AG04449 (cell line): ENCODE measurements around the gene GPD1.
A peak's percentile ranks its signal among the peaks of the same experiment; 100 is the strongest.

Experiments
- CTCF ChIA-PET: fragments of 350-600 bp; formaldehyde crosslinking; extraction: SDS; loops from one replicate; lab custom pipeline; 2021; ENCODE audit warnings: antibody characterized with exemption; lab: Yijun Ruan, JAX
- POLR2A ChIA-PET: fragments of 400-600, 350-600 bp; formaldehyde crosslinking; extraction: SDS; loops from one replicate; lab custom pipeline; 2020; ENCODE audit warnings: antibody characterized with exemption, inconsistent platforms; lab: Yijun Ruan, JAX
- DNase-seq: peaks from one replicate; pipeline ENCODE4 v3.0.0-alpha.2; 2010; ENCODE audit warnings: low read depth, low spot score
- H3K4me3 ChIP-seq: 2 replicates; pipeline ENCODE4 v1.5.1; 2011; ENCODE audit warnings: low read depth, mild to moderate bottlenecking, control low read depth, low read length
- TF ChIP-seq, protein P1 (sequence below): IDR thresholded peaks from one replicate; pipeline ENCODE4 v1.5.1; 2011; ENCODE audit warnings: mild to moderate bottlenecking, moderate library complexity, low read length, control low read depth, inconsistent platforms; ENCODE audit not compliant: insufficient read depth; ENCODE audit errors: missing control alignments

The GPD1 gene

GRCh38 chr12:50099302-50100008 lies 4.4 kb upstream of the GPD1 start:
- TF ChIP-seq, protein P1, sequence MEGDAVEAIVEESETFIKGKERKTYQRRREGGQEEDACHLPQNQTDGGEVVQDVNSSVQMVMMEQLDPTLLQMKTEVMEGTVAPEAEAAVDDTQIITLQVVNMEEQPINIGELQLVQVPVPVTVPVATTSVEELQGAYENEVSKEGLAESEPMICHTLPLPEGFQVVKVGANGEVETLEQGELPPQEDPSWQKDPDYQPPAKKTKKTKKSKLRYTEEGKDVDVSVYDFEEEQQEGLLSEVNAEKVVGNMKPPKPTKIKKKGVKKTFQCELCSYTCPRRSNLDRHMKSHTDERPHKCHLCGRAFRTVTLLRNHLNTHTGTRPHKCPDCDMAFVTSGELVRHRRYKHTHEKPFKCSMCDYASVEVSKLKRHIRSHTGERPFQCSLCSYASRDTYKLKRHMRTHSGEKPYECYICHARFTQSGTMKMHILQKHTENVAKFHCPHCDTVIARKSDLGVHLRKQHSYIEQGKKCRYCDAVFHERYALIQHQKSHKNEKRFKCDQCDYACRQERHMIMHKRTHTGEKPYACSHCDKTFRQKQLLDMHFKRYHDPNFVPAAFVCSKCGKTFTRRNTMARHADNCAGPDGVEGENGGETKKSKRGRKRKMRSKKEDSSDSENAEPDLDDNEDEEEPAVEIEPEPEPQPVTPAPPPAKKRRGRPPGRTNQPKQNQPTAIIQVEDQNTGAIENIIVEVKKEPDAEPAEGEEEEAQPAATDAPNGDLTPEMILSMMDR = no peak
- H3K4me3 ChIP-seq = no peak overlapping the region
- no peak for DNase-seq
- POLR2A ChIA-PET = interaction anchor here (1.1 to 1.4 kb wide), 2 partner anchors 12 to 15 kb away, joined by 3 to 6 read pairs; partner anchors contain the start of gene COX14
- CTCF ChIA-PET = interaction anchor here (1.6 to 7.0 kb wide), 3 partner anchors 11 to 15 kb away, joined by 6 to 144 read pairs (median 57); partner anchors contain the start of genes COX14 and SMARCD1

DNA sequence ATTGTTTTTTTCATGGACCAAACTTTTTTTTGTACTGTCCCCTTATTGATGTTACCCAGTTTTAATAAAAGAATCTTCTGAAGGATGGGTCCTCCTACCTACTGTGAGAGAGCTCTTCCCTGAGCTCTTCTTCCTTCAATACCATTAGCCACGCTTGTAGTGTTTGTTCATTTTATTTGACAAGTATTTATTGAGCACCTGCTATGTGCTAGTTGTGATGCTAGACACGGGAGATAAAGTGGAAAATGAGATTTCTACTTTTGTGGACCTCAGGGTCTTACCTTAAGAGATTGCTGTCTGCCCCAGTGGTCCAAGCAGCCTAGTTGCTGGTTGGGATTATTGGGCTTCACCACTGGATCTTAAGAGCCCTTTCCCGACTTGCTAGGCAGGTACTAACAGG lies 3.2 kb upstream of the GPD1 start:
- DNase-seq = no peak

GRCh38 chr12:50101663-50102062 lies 2.1 kb upstream of the GPD1 start:
- TF ChIP-seq, protein P1 = peak; percentile 46
- no peak overlapping the region for H3K4me3 ChIP-seq
- ChIA-PET POLR2A (interaction anchor here (0.8 to 3.0 kb wide), 4 partner anchors 10 to 120 kb away, joined by 3 to 17 read pairs (median 3); partner anchors contain the start of gene COX14), CTCF (interaction anchor here (0.8 to 7.0 kb wide), 9 partner anchors 8 to 213 kb away, joined by 3 to 144 read pairs (median 6); partner anchors contain the start of genes COX14 and SMARCD1)
- DNase-seq = no peak

More for the DNA sequence above, 3.2 kb upstream of the GPD1 start:
- H3K4me3 ChIP-seq = no peak overlapping the region
- TF ChIP-seq, protein P1 = no peak
- POLR2A ChIA-PET = no interaction called here
- CTCF ChIA-PET = interaction anchor here (0.5 to 7.0 kb wide), 6 partner anchors 10 to 75 kb away, joined by 3 to 144 read pairs (median 3); partner anchors contain the start of gene COX14

GRCh38 chr12:50102131-50102531 lies 1.7 kb upstream of the GPD1 start:
- TF ChIP-seq, protein P1 = no peak
- CTCF ChIA-PET = interaction anchor here (0.8 to 7.0 kb wide), 10 partner anchors 8 to 213 kb away, joined by 3 to 144 read pairs (median 5); partner anchors contain the start of genes COX14 and SMARCD1
- DNase-seq = no peak
- POLR2A ChIA-PET = interaction anchor here (1.0 to 3.0 kb wide), 3 partner anchors 10 to 119 kb away, joined by 3 to 17 read pairs (median 3); partner anchors contain the start of gene COX14
- H3K4me3 ChIP-seq = no peak overlapping the region

DNA sequence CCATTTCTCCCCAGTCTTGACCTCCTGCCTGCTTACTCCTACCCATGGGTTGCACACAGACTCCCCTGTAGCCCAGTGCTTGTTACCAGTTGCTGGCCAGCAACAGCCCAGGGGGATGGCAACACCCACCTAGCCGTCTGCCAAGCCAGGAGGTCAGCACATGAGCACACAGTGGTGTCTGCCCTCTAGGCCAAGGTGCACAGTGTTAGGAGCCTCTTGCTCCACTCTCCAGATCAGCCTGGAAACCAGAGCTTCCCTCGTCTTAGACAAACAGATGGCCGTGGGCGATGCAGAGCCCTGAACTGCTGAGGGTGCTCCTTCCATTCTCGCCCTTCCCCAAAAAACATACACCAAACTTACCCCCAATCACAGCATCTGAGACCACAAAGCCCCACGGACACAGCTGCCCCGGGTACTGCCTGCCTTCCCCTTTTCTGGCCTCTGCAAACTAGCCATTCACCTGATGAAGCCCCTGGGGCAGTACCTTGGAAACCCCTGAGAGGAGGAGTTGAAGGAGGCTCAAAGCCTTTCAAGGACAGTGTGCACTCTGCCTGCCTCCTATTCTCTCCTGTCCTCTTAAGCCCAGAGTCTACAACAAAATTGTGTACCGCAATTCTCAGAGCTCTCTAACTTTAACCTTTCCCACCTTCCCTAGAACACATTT lies 1.0 kb upstream of the GPD1 start:
- H3K4me3 ChIP-seq = no peak overlapping the region
- TF ChIP-seq, protein P1 = no peak
- no peak for DNase-seq
- POLR2A ChIA-PET = interaction anchor here (1.2 to 3.0 kb wide), 2 partner anchors 9 to 16 kb away, joined by 3 to 17 read pairs; partner anchors contain the start of gene COX14
- CTCF ChIA-PET = interaction anchor here (0.8 to 7.0 kb wide), 17 partner anchors 7 to 212 kb away, joined by 3 to 144 read pairs (median 3); partner anchors contain the start of genes COX14 and SMARCD1
